GM18520 (cell line): Measurements from ENCODE around the gene KLHL15.
A peak's percentile ranks its signal among the peaks of the same experiment; 100 is the strongest.
"Not testable (repeated sequence)": the region's sequence is repeated elsewhere in the genome, so short reads cannot be mapped to it uniquely, and the experiment has no call there.

ENCODE experiments used
- ATAC-seq: cut with Tn5 transposase; IDR thresholded peaks from one replicate; pipeline ENCODE4 v1.9.1; 2021; ENCODE audit not compliant: unreplicated experiment

Gene KLHL15, protein sequence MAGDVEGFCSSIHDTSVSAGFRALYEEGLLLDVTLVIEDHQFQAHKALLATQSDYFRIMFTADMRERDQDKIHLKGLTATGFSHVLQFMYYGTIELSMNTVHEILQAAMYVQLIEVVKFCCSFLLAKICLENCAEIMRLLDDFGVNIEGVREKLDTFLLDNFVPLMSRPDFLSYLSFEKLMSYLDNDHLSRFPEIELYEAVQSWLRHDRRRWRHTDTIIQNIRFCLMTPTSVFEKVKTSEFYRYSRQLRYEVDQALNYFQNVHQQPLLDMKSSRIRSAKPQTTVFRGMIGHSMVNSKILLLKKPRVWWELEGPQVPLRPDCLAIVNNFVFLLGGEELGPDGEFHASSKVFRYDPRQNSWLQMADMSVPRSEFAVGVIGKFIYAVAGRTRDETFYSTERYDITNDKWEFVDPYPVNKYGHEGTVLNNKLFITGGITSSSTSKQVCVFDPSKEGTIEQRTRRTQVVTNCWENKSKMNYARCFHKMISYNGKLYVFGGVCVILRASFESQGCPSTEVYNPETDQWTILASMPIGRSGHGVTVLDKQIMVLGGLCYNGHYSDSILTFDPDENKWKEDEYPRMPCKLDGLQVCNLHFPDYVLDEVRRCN

DNA sequence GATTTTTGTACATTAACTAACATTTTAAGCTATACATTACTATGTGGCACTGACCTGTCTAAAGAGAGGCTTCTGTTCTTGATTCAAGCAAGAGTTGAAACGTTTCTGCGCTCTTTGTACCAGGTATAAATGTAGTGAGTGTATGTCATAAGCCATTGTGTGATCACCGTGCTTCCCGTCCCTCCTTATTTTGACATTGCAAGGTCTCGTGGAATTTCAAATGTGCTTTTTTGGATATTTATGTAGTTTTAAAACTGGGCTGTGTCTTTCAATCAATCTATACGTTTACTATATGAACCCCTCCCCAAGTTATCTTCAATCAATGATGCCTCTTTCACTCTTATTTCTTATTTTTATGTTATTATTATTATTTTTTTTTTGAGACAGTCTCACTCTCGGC, at the start of gene KLHL15:
TSS of gene KLHL15 (minus strand) at position 101 of the 400 bp plus-strand sequence. CDS start 20,493 bp downstream, outside the sequence.
- no peak for ATAC-seq

GRCh38 chrX:24069877-24070276, 42.9 kb upstream of the KLHL15 start:
- no peak for ATAC-seq

DNA sequence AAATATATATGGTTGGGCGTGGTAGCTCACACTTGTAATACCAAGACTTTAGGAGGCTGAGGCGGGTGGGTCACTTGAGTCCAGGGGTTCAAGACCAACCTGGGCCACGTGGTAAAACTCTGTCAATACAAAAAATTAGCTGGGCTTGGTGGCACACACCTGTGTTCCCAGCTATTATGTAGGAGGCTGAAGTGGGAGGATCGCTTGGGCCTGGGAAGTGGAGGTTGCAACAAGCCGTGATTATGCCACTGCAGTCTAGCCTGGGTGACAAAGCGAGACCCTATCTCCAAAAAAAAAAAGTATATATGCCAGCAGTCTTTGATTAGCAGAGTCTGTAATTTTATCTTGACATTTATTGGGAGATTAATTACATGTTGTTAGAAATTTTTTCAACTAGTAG, 36.5 kb upstream of the KLHL15 start:
- ATAC-seq: no peak

DNA sequence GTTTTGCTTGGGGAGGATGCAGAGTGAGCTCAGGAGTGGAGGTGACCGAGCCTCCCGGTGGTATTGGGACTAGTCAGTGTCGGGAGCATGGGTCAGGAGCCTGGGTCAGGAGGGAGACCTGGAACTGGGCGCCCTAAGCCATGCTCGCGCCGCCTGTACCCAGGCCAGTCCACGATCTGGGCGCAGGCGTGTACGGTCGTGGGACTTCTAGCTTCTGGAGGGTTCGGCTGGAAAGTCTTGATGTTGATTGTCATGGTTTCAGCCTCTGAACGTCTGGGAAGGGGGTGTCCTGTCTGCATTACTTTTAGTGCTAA, 28.0 kb upstream of the KLHL15 start:
- no peak for ATAC-seq

DNA sequence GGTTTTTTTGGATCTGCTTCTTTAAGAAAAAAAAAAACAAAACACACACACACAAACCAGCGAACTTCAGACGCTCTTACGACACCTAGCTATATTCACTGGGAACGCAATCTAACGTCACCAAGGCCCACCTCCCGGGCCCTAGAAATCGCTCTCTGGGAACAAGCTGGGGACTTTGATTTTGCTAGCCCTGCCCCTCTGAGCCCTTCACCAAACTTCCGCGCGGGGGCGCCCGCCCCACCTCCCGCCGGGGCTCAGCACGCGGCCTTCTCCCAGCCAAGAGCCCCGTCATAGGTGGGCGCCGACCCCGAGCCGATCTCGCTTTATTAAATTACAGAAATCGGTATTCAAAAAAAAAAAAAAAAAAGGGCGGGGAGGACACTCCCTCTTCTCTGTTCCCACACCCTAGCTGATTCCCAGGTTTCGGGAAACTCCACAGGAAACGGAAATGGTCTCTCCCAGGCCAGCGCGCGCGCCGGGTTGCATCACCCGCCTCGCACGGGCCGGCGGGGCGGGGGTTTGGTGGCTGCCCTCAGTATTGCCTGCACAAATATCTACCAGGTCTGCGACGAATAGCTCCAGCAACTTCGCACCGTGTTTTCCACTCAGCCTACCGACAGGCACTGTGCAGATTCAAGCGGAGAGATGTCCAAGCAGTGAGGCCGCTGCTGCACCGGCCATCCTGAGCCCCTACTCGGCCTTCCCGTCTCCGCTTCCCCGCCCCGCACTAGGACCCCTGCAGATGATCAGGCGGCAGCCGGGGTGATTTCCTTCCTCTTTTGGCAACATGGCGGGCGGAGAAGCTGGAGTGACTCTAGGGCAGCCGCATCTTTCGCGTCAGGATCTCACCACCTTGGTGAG, 27.4 kb upstream of the KLHL15 start, which contains the start of gene EIF2S3:
TSS of gene EIF2S3 (plus strand) at position 775 of the 861 bp plus-strand sequence. CDS start at position 788, 13 bp downstream.
- peak; percentile 88 for ATAC-seq

GRCh38 chrX:24050522-24051318, 23.7 kb upstream of the KLHL15 start:
- not testable (repeated sequence) for ATAC-seq

GRCh38 chrX:24049643-24050042, 22.7 kb upstream of the KLHL15 start:
- ATAC-seq: not testable (repeated sequence)

DNA sequence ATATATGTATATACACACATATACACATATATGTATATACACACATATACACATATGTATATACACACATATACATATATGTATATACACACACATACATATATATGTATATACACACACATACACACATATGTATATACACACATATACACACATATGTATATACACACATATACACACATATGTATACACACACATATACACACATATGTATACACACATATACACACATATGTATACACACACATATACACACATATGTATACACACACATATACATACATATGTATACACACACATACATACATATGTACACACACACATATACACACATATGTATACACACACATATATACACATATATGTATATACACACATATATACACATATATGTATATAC, 19.1 kb upstream of the KLHL15 start:
- ATAC-seq: not testable (repeated sequence)

DNA sequence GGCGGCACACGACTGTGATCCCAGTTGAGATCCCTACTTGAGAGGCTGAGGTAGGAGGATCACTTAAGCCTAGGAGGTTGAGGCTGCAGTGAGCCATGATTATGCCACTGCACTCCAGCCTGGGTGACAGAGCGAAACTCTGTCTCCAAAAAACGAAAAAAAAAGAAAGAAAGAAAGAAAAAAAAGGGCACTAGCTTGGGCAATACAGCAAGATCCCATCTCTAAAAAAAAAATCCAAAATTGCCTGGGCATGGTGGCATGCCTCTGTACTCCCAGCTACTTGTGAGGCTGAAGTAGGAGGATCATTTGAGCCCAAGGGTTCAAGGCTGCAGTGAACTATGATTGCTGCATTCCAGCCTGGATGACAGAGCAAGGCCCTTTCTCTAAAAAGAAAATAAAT, 10.7 kb upstream of the KLHL15 start:
- ATAC-seq: no peak

GRCh38 chrX:24034485-24034884, 7.5 kb upstream of the KLHL15 start:
- no peak for ATAC-seq

DNA sequence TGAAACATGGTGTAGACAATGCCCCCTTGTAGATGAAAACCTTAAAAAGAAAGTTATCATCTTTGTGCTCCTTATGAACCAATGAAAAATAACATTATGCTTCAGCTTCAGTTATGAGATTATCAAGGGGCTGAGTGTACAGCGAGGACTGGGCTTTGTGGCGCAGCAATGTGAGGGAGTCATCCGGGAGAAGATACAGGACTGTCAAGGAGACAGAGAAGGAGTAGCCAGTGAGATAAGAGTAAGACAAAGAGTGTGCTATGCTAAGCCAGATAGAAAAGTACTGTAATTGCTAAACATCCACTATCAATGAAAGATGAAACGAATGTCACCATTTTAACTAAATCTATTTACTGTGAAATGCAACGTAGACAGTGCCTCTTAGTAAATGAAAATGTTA, 3.6 kb upstream of the KLHL15 start:
- ATAC-seq: no peak

GRCh38 chrX:24027985-24028384, 999 bp upstream of the KLHL15 start:
- no peak for ATAC-seq

DNA sequence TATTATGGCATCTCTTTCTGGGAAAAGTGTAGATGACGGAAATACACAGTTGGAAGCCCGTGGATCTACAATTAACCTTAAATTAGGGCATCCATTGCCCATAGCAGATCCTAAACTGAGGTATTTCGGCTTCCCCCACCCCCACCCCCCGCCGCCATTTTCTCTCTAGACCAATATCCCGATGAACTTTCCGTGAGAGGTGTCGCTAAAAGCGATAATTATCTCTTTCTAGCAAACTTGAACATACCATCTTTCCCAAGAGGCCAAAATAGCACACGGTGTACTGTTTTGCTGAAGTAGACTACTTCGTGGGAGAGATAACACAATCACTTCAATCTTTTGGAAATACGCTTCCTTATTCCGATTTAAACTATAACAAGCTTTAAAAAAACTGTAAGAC, 554 bp downstream of the KLHL15 start:
- ATAC-seq: no peak

GRCh38 chrX:24025741-24026403, 1.1 kb downstream of the KLHL15 start:
- ATAC-seq: peak; percentile 15

DNA sequence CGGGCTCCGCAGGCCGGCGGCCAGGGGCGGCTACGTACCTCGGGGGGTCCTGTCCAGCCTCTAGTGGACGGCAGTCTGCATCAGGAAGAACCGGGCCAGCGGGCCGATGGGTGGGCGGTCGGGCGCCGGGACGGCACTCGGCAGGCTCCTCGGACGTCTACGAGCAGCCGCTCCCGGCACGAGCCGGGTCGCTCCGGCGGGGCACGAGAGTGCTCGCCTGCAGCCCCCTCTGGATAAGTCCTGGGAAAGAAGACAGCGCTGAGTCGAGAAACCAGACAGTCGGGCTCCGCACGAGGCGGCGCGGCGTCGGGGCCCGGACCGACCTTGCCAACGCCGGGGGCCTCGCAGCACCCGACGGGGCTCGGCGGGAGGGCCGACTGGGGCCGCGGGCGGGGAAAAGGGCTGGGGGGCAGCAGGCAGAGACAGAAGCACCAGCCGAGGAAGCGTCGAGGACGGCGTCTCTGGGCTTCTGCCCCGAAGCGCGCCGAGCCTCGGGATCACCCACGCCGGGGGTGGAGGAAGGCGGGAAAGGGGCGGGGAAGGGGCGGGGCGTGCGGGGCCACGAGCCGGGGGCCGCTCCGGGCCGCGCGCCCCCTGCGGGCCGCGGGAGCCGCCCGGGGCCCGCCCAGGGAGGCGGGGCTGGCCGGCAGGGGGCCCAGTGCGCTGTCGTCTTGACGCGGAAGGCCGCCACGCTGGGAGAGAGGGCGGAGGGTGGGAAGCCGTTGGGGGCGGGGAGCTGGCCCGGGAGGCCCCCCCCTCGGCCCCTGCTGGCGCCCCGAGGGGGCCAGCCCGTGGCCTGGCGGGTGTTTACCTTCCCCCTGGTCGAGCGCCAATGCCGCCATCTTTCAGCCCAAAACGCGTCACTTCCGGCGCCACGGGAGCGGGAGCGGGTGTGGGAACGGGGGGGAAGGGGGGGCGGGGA, 1.9 kb downstream of the KLHL15 start:
- ATAC-seq: peak; percentile 81

DNA sequence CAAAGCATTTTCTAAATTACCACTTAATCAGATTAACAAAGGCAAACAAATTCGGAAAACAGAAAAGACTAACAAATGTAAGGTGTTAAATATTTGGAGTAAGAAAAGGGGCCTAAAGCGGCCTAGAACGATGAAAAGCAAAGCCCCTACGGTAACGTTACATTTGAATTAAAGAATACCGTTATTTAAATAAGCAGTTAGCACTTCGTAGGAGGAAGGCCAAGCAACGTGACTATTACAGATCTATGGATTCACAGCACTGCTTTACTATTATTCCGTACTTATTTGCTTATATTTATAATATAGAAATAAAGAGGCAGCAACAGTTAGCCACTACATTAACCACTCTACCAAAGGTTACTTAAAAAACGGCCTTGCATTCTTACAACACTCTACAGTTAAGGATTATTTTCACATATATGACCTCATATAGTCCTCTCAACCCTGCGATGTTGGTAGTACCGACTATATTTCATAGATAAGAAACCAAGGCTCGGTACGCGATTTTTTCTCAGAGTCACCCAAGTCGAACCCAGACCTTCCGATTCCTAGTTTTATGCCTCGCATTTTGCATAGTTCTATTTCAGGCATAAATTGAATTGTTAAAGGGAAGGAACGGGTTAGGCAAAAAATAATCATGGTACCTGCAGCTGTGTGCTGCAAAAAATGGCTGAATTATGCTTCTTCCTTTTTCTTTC, 2.9 kb downstream of the KLHL15 start:
- ATAC-seq: no peak

GRCh38 chrX:24023544-24023943, 3.4 kb downstream of the KLHL15 start:
- ATAC-seq: no peak

GRCh38 chrX:24020306-24020876, 6.6 kb downstream of the KLHL15 start:
- ATAC-seq: no peak
